Activated gamma-delta T cell (primary cell): ENCODE data around the gene MADCAM1.

Experiments used
- DNase-seq: peaks from one replicate; lab custom pipeline; 2025; lab: John Stamatoyannopoulos, UW

Gene MADCAM1

GRCh38 chr19:532561-533363 is 36.5 kb downstream of the MADCAM1 start:
- no peak for DNase-seq

- no peak for DNase-seq
Measured at GRCh38 chr19:533364-534058, 37.2 kb downstream of the MADCAM1 start.

GRCh38 chr19:534088-534487 is 37.8 kb downstream of the MADCAM1 start:
- DNase-seq: no peak

GRCh38 chr19:535017-535835 is 38.9 kb downstream of the MADCAM1 start:
- no peak for DNase-seq

GRCh38 chr19:536031-536880 is 40.0 kb downstream of the MADCAM1 start:
- no peak for DNase-seq

- no peak for DNase-seq
Measured at GRCh38 chr19:536881-537404, 40.7 kb downstream of the MADCAM1 start.

- no peak for DNase-seq
Measured at GRCh38 chr19:538641-539428, 42.5 kb downstream of the MADCAM1 start.

GRCh38 chr19:539429-540030 is 43.2 kb downstream of the MADCAM1 start:
- DNase-seq: no peak

GRCh38 chr19:540867-541637 is 44.8 kb downstream of the MADCAM1 start:
- no peak for DNase-seq

- DNase-seq: no peak
Measured at GRCh38 chr19:541699-542098, 45.4 kb downstream of the MADCAM1 start.

GRCh38 chr19:542173-542866 is 46.0 kb downstream of the MADCAM1 start:
- DNase-seq: no peak

GRCh38 chr19:543910-544608 is 47.8 kb downstream of the MADCAM1 start, which contains the start of gene GZMM:
Gene GZMM (plus strand): TSS chr19:544053. CDS start chr19:544072, 19 bp downstream.
- DNase-seq: peak; percentile 82

- DNase-seq: no peak
Measured at GRCh38 chr19:547117-547516, 50.8 kb downstream of the MADCAM1 start.

- DNase-seq: no peak
Measured at GRCh38 chr19:547836-548720, 51.8 kb downstream of the MADCAM1 start.

GRCh38 chr19:548886-549830 is 52.9 kb downstream of the MADCAM1 start:
- no peak for DNase-seq

GRCh38 chr19:554817-555216 is 58.5 kb downstream of the MADCAM1 start:
- no peak for DNase-seq
